NB4 (cell line): ENCODE data around the gene ELK4.

Experiments
- POLR2A ChIP-seq: IDR thresholded peaks from 2 replicates; pipeline ENCODE4 v1.6.1; 2011; ENCODE audit warnings: mild to moderate bottlenecking; ENCODE audit not compliant: insufficient read length; ENCODE audit errors: extremely low read depth
- TF ChIP-seq, protein P1 (sequence below): IDR thresholded peaks from one replicate; pipeline ENCODE4 v1.5.1; 2012; ENCODE audit warnings: low read depth, low read length

GRCh38 chr1:205582471-205583291 is 49.1 kb downstream of the ELK4 start:
- TF ChIP-seq, protein P1, sequence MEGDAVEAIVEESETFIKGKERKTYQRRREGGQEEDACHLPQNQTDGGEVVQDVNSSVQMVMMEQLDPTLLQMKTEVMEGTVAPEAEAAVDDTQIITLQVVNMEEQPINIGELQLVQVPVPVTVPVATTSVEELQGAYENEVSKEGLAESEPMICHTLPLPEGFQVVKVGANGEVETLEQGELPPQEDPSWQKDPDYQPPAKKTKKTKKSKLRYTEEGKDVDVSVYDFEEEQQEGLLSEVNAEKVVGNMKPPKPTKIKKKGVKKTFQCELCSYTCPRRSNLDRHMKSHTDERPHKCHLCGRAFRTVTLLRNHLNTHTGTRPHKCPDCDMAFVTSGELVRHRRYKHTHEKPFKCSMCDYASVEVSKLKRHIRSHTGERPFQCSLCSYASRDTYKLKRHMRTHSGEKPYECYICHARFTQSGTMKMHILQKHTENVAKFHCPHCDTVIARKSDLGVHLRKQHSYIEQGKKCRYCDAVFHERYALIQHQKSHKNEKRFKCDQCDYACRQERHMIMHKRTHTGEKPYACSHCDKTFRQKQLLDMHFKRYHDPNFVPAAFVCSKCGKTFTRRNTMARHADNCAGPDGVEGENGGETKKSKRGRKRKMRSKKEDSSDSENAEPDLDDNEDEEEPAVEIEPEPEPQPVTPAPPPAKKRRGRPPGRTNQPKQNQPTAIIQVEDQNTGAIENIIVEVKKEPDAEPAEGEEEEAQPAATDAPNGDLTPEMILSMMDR = no peak
- no peak for TF ChIP-seq POLR2A
